K562 (cell line): ENCODE results near the gene OR9Q1. TPM values are rescaled to one million over a fixed set of nuclear protein-coding genes. Genes with fewer than 3 reads are reported as not detected.

ENCODE experiments used
- ATAC-seq: fragments of 200-7000 bp; cut with Tn5 transposase; 3 replicates; pipeline ENCODE4 v1.9.1; 2020; ENCODE audit warnings: moderate library complexity
- BruUV-seq: library from RNA; stranded (reverse); fragments of 400-500 nt; replicated peaks from 2 replicates; lab custom pipeline; 2021; lab: Mats Ljungman, UMichigan
- CTCF ChIA-PET: fragments of 300-600 bp; formaldehyde crosslinking; extraction: SDS; loops from one replicate; lab custom pipeline; 2021; ENCODE audit warnings: low intra/inter-chr PET ratio; lab: Yijun Ruan, JAX
- POLR2A ChIA-PET: fragments of 300-600, 350-650 bp; sonication (Branson Sonifier 250); formaldehyde crosslinking; extraction: SDS; loops from one replicate; lab custom pipeline; 2021; ENCODE audit warnings: antibody characterized with exemption, inconsistent platforms; lab: Yijun Ruan, JAX
- DNase-seq, 4 experiments: peaks; one replicate each; pipeline versions ENCODE4 v3.0.0 to v3.0.0-alpha.2; 2011 to 2018; ENCODE audit warnings: low spot score in 3 of 4, mixed read lengths in 3 of 4; ENCODE audit errors: extremely low read depth in 1 of 4
- FAIRE-seq: peaks from 2 replicates; lab custom pipeline; 2011; peaks lifted over from hg19 to GRCh38; lab: Jason Lieb, UNC
- H2AFZ ChIP-seq: 2 replicates; pipeline ENCODE4 v1.6.0; 2011; ENCODE audit warnings: low read depth, low read length, control low read depth, inconsistent platforms
- H3K27ac ChIP-seq: fragments of 200-600 bp; 3 replicates; pipeline ENCODE4 v1.8.0; 2011; ENCODE audit warnings: low read depth, mild to moderate bottlenecking, control low read depth, inconsistent platforms, low read length, moderate library complexity, mixed read lengths; ENCODE audit errors: extremely low read depth
- H3K27me3 ChIP-seq, 2 experiments: fragments of 300-600 bp in 1 of 2; 2 replicates in 1 of 2; 3 replicates in 1 of 2; pipeline versions ENCODE4 v1.6.0 to v1.8.0; 2011; ENCODE audit warnings: inconsistent platforms in 2 of 2, low read length in 2 of 2, mild to moderate bottlenecking in 1 of 2, mixed read lengths in 1 of 2, moderate library complexity in 1 of 2; ENCODE audit not compliant: control insufficient read depth in 2 of 2, insufficient read depth in 2 of 2
- H3K36me3 ChIP-seq: fragments of 300-600 bp; 3 replicates; pipeline ENCODE4 v1.8.0; 2011; ENCODE audit warnings: mild to moderate bottlenecking, low read length, inconsistent platforms; ENCODE audit not compliant: control insufficient read depth, insufficient read depth
- H3K4me1 ChIP-seq, 2 experiments: fragments of 200-600 bp in 1 of 2; replicated peaks in 1 of 2; 2 replicates in 1 of 2; 3 replicates in 1 of 2; pipeline versions ENCODE4 v1.5.1 to v1.8.0; 2011; ENCODE audit warnings: inconsistent platforms in 2 of 2, low read length in 2 of 2, mild to moderate bottlenecking in 1 of 2, mixed read lengths in 1 of 2, moderate library complexity in 1 of 2; ENCODE audit not compliant: control insufficient read depth in 2 of 2, insufficient read depth in 2 of 2
- H3K4me2 ChIP-seq: 2 replicates; pipeline ENCODE4 v1.6.1; 2011; ENCODE audit warnings: low read length, control low read depth, inconsistent platforms, mixed read lengths; ENCODE audit not compliant: insufficient read depth
- H3K4me3 ChIP-seq: fragments of 200-600 bp; sonication (generic), shearing (Covaris generic); 2 replicates; pipeline ENCODE4 v1.5.1; 2016; ENCODE audit warnings: control low read depth, inconsistent platforms
- H3K79me2 ChIP-seq: fragments of 200-600 bp; 3 replicates; pipeline ENCODE4 v1.8.0; 2011; ENCODE audit warnings: low read length, inconsistent platforms; ENCODE audit not compliant: control insufficient read depth, insufficient read depth
- H3K9ac ChIP-seq, 2 experiments: 2 replicates each; pipeline versions ENCODE4 v1.6.0 to v1.6.1; 2011; ENCODE audit warnings: low read depth in 2 of 2, low read length in 2 of 2, control low read depth in 1 of 2, inconsistent platforms in 1 of 2, mild to moderate bottlenecking in 1 of 2, mixed read lengths in 1 of 2; ENCODE audit not compliant: insufficient read depth in 1 of 2
- H3K9me1 ChIP-seq: one replicate; pipeline ENCODE4 v1.6.0; 2011; ENCODE audit warnings: inconsistent platforms, mild to moderate bottlenecking, low read length, moderate library complexity; ENCODE audit not compliant: control insufficient read depth, insufficient read depth
- H3K9me3 ChIP-seq: replicated peaks from 2 replicates; pipeline ENCODE4 v1.5.1; 2011; ENCODE audit warnings: low read depth, low read length, inconsistent platforms; ENCODE audit not compliant: control insufficient read depth, insufficient read depth
- H4K20me1 ChIP-seq: replicated peaks from 2 replicates; pipeline ENCODE4 v1.6.1; 2011; ENCODE audit warnings: low read length, inconsistent platforms, mixed read lengths; ENCODE audit not compliant: control insufficient read depth, insufficient read depth
- ATF3 ChIP-seq, 2 experiments: fragments of 450-650 bp in 1 of 2; sonication (generic) in 1 of 2; formaldehyde crosslinking in 1 of 2; IDR thresholded peaks in 1 of 2; conservative IDR thresholded peaks in 1 of 2; 2 replicates each; pipeline versions ENCODE4 v1.6.1 to v1.8.1; 2016 to 2023; ENCODE audit warnings: mild to moderate bottlenecking in 2 of 2, moderate library complexity in 2 of 2, inconsistent platforms in 1 of 2, missing genetic modification reagents in 1 of 2
- HCFC1 ChIP-seq: IDR thresholded peaks from 2 replicates; pipeline ENCODE4 v1.6.1; 2012; ENCODE audit warnings: low read depth, low read length, improper control_type of control experiment
- MTA2 ChIP-seq: fragments of 450-650 bp; IDR thresholded peaks from 2 replicates; pipeline ENCODE4 v1.6.1; 2016; ENCODE audit warnings: low read depth
- NFIX ChIP-seq: fragments of 250-450 bp; sonication (Bioruptor Pico); IDR thresholded peaks from 2 replicates; pipeline ENCODE4 v1.4.0; 2020; ENCODE audit warnings: low read depth, mild to moderate bottlenecking, moderate library complexity
- NUFIP1 ChIP-seq: fragments of 450-650 bp; IDR thresholded peaks from 2 replicates; pipeline ENCODE4 v1.6.1; 2018; ENCODE audit not compliant: partially characterized antibody
- POLR2AphosphoS5 ChIP-seq: IDR thresholded peaks from 2 replicates; pipeline ENCODE4 v1.6.1; 2011; ENCODE audit warnings: mild to moderate bottlenecking, low read depth, low read length, moderate library complexity; ENCODE audit not compliant: control insufficient read depth, insufficient read depth
- PTTG1 ChIP-seq: fragments of 450-650 bp; IDR thresholded peaks from 2 replicates; pipeline ENCODE4 v1.6.1; 2016; ENCODE audit warnings: low read depth, mild to moderate bottlenecking, missing genetic modification characterization, missing compliant biosample characterization
- SP1 ChIP-seq: sonication (generic); formaldehyde crosslinking; IDR thresholded peaks from 2 replicates; pipeline ENCODE4 v1.8.1; 2022; ENCODE audit warnings: mild to moderate bottlenecking, missing genetic modification reagents
- TAL1 ChIP-seq: fragments of 450-650 bp; IDR thresholded peaks from 2 replicates; pipeline ENCODE4 v1.6.1; 2016; ENCODE audit warnings: mild to moderate bottlenecking
- ZKSCAN3 ChIP-seq: fragments of 250-450 bp; sonication (Bioruptor Pico); IDR thresholded peaks from 2 replicates; pipeline ENCODE4 v1.4.0; 2020
- ZNF23 ChIP-seq: fragments of 250-450 bp; sonication (Bioruptor Pico); IDR thresholded peaks from 2 replicates; pipeline ENCODE4 v1.4.0; 2020; ENCODE audit warnings: mild to moderate bottlenecking
- ZNF551 ChIP-seq: fragments of 250-450 bp; sonication (Bioruptor Pico); IDR thresholded peaks from 2 replicates; pipeline ENCODE4 v1.5.0; 2021; ENCODE audit warnings: mild to moderate bottlenecking, moderate library complexity
- ZNF639 ChIP-seq, 2 experiments: fragments of 200-800 bp in 1 of 2; sonication (Bioruptor generic) in 1 of 2; sonication (generic) in 1 of 2; formaldehyde crosslinking in 1 of 2; IDR thresholded peaks in 1 of 2; conservative IDR thresholded peaks in 1 of 2; 2 replicates each; pipeline versions ENCODE4 v1.5.0 to v1.6.1; 2016 to 2020; ENCODE audit warnings: missing compliant biosample characterization in 1 of 2, missing genetic modification characterization in 1 of 2, missing genetic modification reagents in 1 of 2
- ZNF717 ChIP-seq: fragments of 250-450 bp; sonication (Bioruptor Pico); IDR thresholded peaks from 2 replicates; pipeline ENCODE4 v1.5.0; 2021
- ZNF785 ChIP-seq: fragments of 250-450 bp; sonication (Bioruptor Pico); IDR thresholded peaks from 2 replicates; pipeline ENCODE4 v1.4.0; 2020; ENCODE audit warnings: mild to moderate bottlenecking
- WGBS: fragments of 100-300 bp; shearing (Covaris generic); methylation state at CpG from one replicate; pipeline ENCODE4 v1.1.6; 2016; ENCODE audit warnings: low coverage, mixed read lengths; ENCODE audit not compliant: insufficient coverage; ENCODE audit errors: missing lambda C conversion rate; 5-methylcytosine and 5-hydroxymethylcytosine counted together
- in situ Hi-C: fragments of 300-500 bp; cut with MboI; formaldehyde crosslinking; loops from 4 replicates; pipeline ENCODE4 v1.15.0; 2018; ENCODE audit warnings: inconsistent platforms, mixed read lengths
- intact Hi-C: fragments of 100-400 bp; cut with micrococcal nuclease; formaldehyde crosslinking; loops from 2 replicates; pipeline ENCODE4 v1.14.2; 2022
- polyA plus RNA-seq, 8 experiments: library from polyadenylated mRNA; depleted of rRNA in 4 of 8; stranded (reverse) in 5 of 8; unstranded in 3 of 8; fragments of >200 nt; fragmentation: Nextera tagmentation in 2 of 8; fragmentation: Illumina TruSeq in 1 of 8; extraction: Ambion mirVana in 2 of 8; extraction: Trizol in 1 of 8; gene quantifications; 2 replicates each; pipeline versions ENCODE4 v1.2.1 to v1.2.3, GENCODE V29; 2011 to 2014; ENCODE audit warnings: inconsistent platforms in 1 of 8, missing spikeins in 1 of 8
- total RNA-seq, 7 experiments: library from RNA; depleted of rRNA in 6 of 7; stranded (reverse); fragments of >200 nt in 6 of 7; fragmentation: Illumina TruSeq in 2 of 7; extraction: Trizol in 2 of 7; gene quantifications; 2 replicates each; pipeline versions ENCODE4 v1.2.1 to v1.2.3, GENCODE V29; 2011 to 2021; ENCODE audit warnings: low replicate concordance in 1 of 7

OR9Q1 gene
- total and polyA plus RNA-seq, 9 of the 15 experiments (the other 6 are each of a cell fraction or from before 2014, with no cell fraction given): not detected

GRCh38 chr11:57981536-57981935, 42.1 kb upstream of the OR9Q1 start:
- H3K4me1 ChIP-seq: no peaks in the 10 kb centered on the region
- FAIRE-seq: no peak

More at GRCh38 chr11:57981536-57981935, 42.1 kb upstream of the OR9Q1 start:
- Histone ChIP-seq H4K20me1 (no peaks in the 10 kb centered on the region), H3K9me3 (no peaks in the 10 kb centered on the region), H2AFZ (no peak overlapping the region), H3K36me3 (no peaks in the 10 kb centered on the region), H3K4me2 (no peak overlapping the region), H3K9me1 (no peaks in the 10 kb centered on the region), H3K79me2 (no peaks in the 10 kb centered on the region), H3K4me3 (no peak overlapping the region), H3K27ac (no peak overlapping the region), H3K27me3 (no peaks in the 10 kb centered on the region), H3K9ac (no peak overlapping the region)
- no peak for TF ChIP-seq PTTG1 (tag)
- no peak for TF ChIP-seq ZNF717
- TF ChIP-seq TAL1: no peak
- TF ChIP-seq POLR2AphosphoS5: no peak
- no peak for TF ChIP-seq SP1
- TF ChIP-seq MTA2: no peak
- TF ChIP-seq NUFIP1: no peak
- TF ChIP-seq NFIX (CRISPR knock-in tag): no peak
- no peak for TF ChIP-seq ATF3 (IDR thresholded peaks at IDR 0.05)
- TF ChIP-seq ATF3 (CRISPR knock-in tag; conservative IDR thresholded peaks at IDR 0.05): no peak
- no peak for TF ChIP-seq ZKSCAN3 (CRISPR knock-in tag)
- no peak for TF ChIP-seq ZNF551
- TF ChIP-seq HCFC1: no peak
- TF ChIP-seq ZNF23: no peak
- TF ChIP-seq ZNF639 (CRISPR knock-in tag; conservative IDR thresholded peaks at IDR 0.05 in 1 of 2, IDR thresholded peaks at IDR 0.05 in 1 of 2): no peak
- no peak for TF ChIP-seq ZNF785 (CRISPR knock-in tag)
- DNase-seq (no peak), ATAC-seq (no peak)
- BruUV-seq: no TSS peak
- intact Hi-C loops (no loop called here), in situ Hi-C loops (no loop called here)
- WGBS: 2% methylated on average over 3 of the region's 3 CpGs
- POLR2A ChIA-PET: no interaction called here
- CTCF ChIA-PET: no interaction called here
